WTC11 (cell line): ENCODE results near the gene RAPGEF3. TPM values are rescaled to one million over a fixed set of nuclear protein-coding genes. Genes with fewer than 3 reads are reported as not detected.
A peak's percentile ranks its signal among the peaks of the same experiment; 100 is the strongest.

Source experiments
- ATAC-seq: fragments of 200-7000 bp; cut with Tn5 transposase; 2 replicates; pipeline ENCODE4 v1.10.0; 2021; ENCODE audit warnings: mild to moderate bottlenecking, moderate library complexity
- CTCF ChIA-PET: fragments of 300-600 bp; sonication (Branson Sonifier 250); formaldehyde crosslinking; loops from one replicate; lab custom pipeline; 2021; ENCODE audit warnings: antibody characterized with exemption; lab: Charles Lee
- POLR2A ChIA-PET: fragments of 350-600 bp; sonication (Branson Sonifier 250); formaldehyde crosslinking; loops from one replicate; lab custom pipeline; 2021; ENCODE audit warnings: antibody characterized with exemption; lab: Charles Lee
- DNase-seq: peaks from one replicate; pipeline ENCODE4 v3.0.0; 2021; ENCODE audit warnings: low spot score
- H3K27ac Mint-ChIP-seq: 2 replicates; pipeline ENCODE4 v1.8.0; 2021; ENCODE audit warnings: mixed read lengths
- H3K27me3 Mint-ChIP-seq: 2 replicates; pipeline ENCODE4 v1.8.0; 2021; ENCODE audit warnings: low read depth, mild to moderate bottlenecking, moderate library complexity, mixed read lengths
- H3K36me3 Mint-ChIP-seq: 2 replicates; pipeline ENCODE4 v1.8.0; 2021; ENCODE audit warnings: mixed read lengths
- H3K4me1 Mint-ChIP-seq: 2 replicates; pipeline ENCODE4 v1.8.0; 2022; ENCODE audit warnings: mixed read lengths
- H3K4me3 Mint-ChIP-seq: 2 replicates; pipeline ENCODE4 v1.8.0; 2021; ENCODE audit warnings: mild to moderate bottlenecking, moderate library complexity, mixed read lengths
- H3K9me3 Mint-ChIP-seq: 2 replicates; pipeline ENCODE4 v1.8.0; 2021; ENCODE audit warnings: mixed read lengths
- ARID4B ChIP-seq: sonication (generic); formaldehyde crosslinking; IDR thresholded peaks from 2 replicates; pipeline ENCODE4 v1.8.0; 2023; ENCODE audit warnings: missing genetic modification reagents, mild to moderate bottlenecking, borderline replicate concordance
- ATF1 ChIP-seq: sonication (generic); formaldehyde crosslinking; IDR thresholded peaks from 2 replicates; pipeline ENCODE4 v1.8.1; 2023; ENCODE audit warnings: mild to moderate bottlenecking, moderate library complexity, missing genetic modification reagents
- ATF3 ChIP-seq: sonication (generic); formaldehyde crosslinking; conservative IDR thresholded peaks from 2 replicates; pipeline ENCODE4 v1.8.1; 2022; ENCODE audit warnings: mild to moderate bottlenecking, missing genetic modification reagents
- CREB1 ChIP-seq: sonication (generic); formaldehyde crosslinking; IDR thresholded peaks from 2 replicates; pipeline ENCODE4 v1.8.0; 2023; ENCODE audit warnings: mild to moderate bottlenecking, missing genetic modification reagents
- E2F1 ChIP-seq: sonication (generic); formaldehyde crosslinking; IDR thresholded peaks from 2 replicates; pipeline ENCODE4 v1.8.0; 2022; ENCODE audit warnings: mild to moderate bottlenecking, missing genetic modification reagents
- E2F4 ChIP-seq: sonication (generic); formaldehyde crosslinking; IDR thresholded peaks from 2 replicates; pipeline ENCODE4 v1.8.1; 2022; ENCODE audit warnings: low read depth, mild to moderate bottlenecking, moderate library complexity, missing genetic modification reagents, borderline replicate concordance
- ELF4 ChIP-seq: sonication (generic); formaldehyde crosslinking; IDR thresholded peaks from 2 replicates; pipeline ENCODE4 v1.8.1; 2022; ENCODE audit warnings: low read depth, mild to moderate bottlenecking, moderate library complexity, missing genetic modification reagents
- ERG ChIP-seq: fragments of 250-450 bp; sonication (Bioruptor Pico); IDR thresholded peaks from 2 replicates; pipeline ENCODE4 v1.8.0; 2021; ENCODE audit warnings: mild to moderate bottlenecking
- JUN ChIP-seq: sonication (generic); formaldehyde crosslinking; IDR thresholded peaks from 2 replicates; pipeline ENCODE4 v1.8.0; 2023; ENCODE audit warnings: mild to moderate bottlenecking, missing genetic modification reagents
- KAT7 ChIP-seq: sonication (generic); formaldehyde crosslinking; IDR thresholded peaks from 2 replicates; pipeline ENCODE4 v1.8.1; 2023; ENCODE audit warnings: missing genetic modification reagents, mild to moderate bottlenecking, borderline replicate concordance
- PRRX2 ChIP-seq: fragments of 250-450 bp; sonication (Bioruptor Pico); IDR thresholded peaks from 2 replicates; pipeline ENCODE4 v1.8.0; 2021; ENCODE audit warnings: mild to moderate bottlenecking
- ZBTB21 ChIP-seq: sonication (generic); formaldehyde crosslinking; IDR thresholded peaks from 2 replicates; pipeline ENCODE4 v1.8.1; 2023; ENCODE audit warnings: mild to moderate bottlenecking, missing genetic modification reagents, borderline replicate concordance
- ZBTB43 ChIP-seq: sonication (generic); formaldehyde crosslinking; IDR thresholded peaks from 2 replicates; pipeline ENCODE4 v1.8.1; 2023; ENCODE audit warnings: mild to moderate bottlenecking, missing genetic modification reagents
- ZNF138 ChIP-seq: sonication (generic); formaldehyde crosslinking; conservative IDR thresholded peaks from 2 replicates; pipeline ENCODE4 v1.8.1; 2022; ENCODE audit warnings: mild to moderate bottlenecking, moderate library complexity, missing genetic modification reagents
- ZNF396 ChIP-seq: fragments of 250-450 bp; sonication (Bioruptor Pico); IDR thresholded peaks from 2 replicates; pipeline ENCODE4 v1.8.0; 2021; ENCODE audit warnings: mild to moderate bottlenecking, moderate library complexity, borderline replicate concordance
- ZNF532 ChIP-seq: fragments of 250-450 bp; sonication (Bioruptor Pico); IDR thresholded peaks from 2 replicates; pipeline ENCODE4 v1.9.0; 2021; ENCODE audit warnings: mild to moderate bottlenecking, borderline replicate concordance
- total RNA-seq: library from RNA; stranded (reverse); gene quantifications from 3 replicates; pipeline ENCODE4 v1.2.3, GENCODE V29; 2021

RAPGEF3 gene
- total RNA-seq, 1 experiment from 2014 or later: 13.3 TPM

- POLR2A ChIA-PET: no interaction called here
These were observed 21.6 kb downstream of the RAPGEF3 start for GRCh38 chr12:47736877-47737676.

GRCh38 chr12:47736216-47736615 is 22.5 kb downstream of the RAPGEF3 start:
- ATAC-seq (no peak), DNase-seq (no peak)
- Mint-ChIP-seq H3K27me3 (peaks cover 7% of the 10 kb centered on the region; the same call in 1 of the 2 replicates), H3K4me3 (no peak overlapping the region), H3K36me3 (no peaks in the 10 kb centered on the region), H3K9me3 (no peaks in the 10 kb centered on the region), H3K4me1 (peaks cover 26% of the 10 kb centered on the region), H3K27ac (no peak overlapping the region)
- POLR2A ChIA-PET: no interaction called here
- CTCF ChIA-PET: interaction anchor here (1.0 to 15.4 kb wide), 6 partner anchors 21 to 106 kb away, joined by 3 to 735 read pairs (median 15); partner anchors contain the start of genes RAPGEF3 and SLC48A1
- TF ChIP-seq ZNF138 (CRISPR knock-in tag) (no peak), ELF4 (CRISPR knock-in tag) (no peak), ARID4B (no peak), ZBTB43 (CRISPR knock-in tag) (no peak), ATF1 (CRISPR knock-in tag) (no peak), ATF3 (CRISPR knock-in tag) (no peak), ZNF396 (CRISPR knock-in tag) (no peak), E2F1 (CRISPR knock-in tag) (no peak), PRRX2 (CRISPR knock-in tag) (no peak), ZBTB21 (CRISPR knock-in tag) (no peak), KAT7 (CRISPR knock-in tag) (no peak), ZNF532 (CRISPR knock-in tag) (no peak)

More at GRCh38 chr12:47736877-47737676, 21.6 kb downstream of the RAPGEF3 start:
- H3K27me3 Mint-ChIP-seq: peaks cover 6% of the 10 kb centered on the region; the same call in 1 of the 2 replicates
- CTCF ChIA-PET: interaction anchor here (0.9 to 15.4 kb wide), 7 partner anchors 21 to 105 kb away, joined by 3 to 735 read pairs (median 13); partner anchors contain the start of genes RAPGEF3, RPAP3 and SLC48A1
- no peak overlapping the region for H3K27ac Mint-ChIP-seq
- ATAC-seq (peak; percentile 8; the same call in 1 of the 2 replicates), DNase-seq (peak; percentile 38)
- H3K4me3 Mint-ChIP-seq: no peak overlapping the region
- no peaks in the 10 kb centered on the region for H3K36me3 Mint-ChIP-seq
- H3K4me1 Mint-ChIP-seq: peaks cover 26% of the 10 kb centered on the region
- TF ChIP-seq CREB1 (no peak), E2F4 (CRISPR knock-in tag) (no peak), ZNF396 (CRISPR knock-in tag) (no peak), JUN (CRISPR knock-in tag) (no peak), ERG (CRISPR knock-in tag) (no peak), PRRX2 (CRISPR knock-in tag) (no peak)
- no peaks in the 10 kb centered on the region for H3K9me3 Mint-ChIP-seq
